ENCODE data around the gene CTRB1.

CTRB1 gene

DNA sequence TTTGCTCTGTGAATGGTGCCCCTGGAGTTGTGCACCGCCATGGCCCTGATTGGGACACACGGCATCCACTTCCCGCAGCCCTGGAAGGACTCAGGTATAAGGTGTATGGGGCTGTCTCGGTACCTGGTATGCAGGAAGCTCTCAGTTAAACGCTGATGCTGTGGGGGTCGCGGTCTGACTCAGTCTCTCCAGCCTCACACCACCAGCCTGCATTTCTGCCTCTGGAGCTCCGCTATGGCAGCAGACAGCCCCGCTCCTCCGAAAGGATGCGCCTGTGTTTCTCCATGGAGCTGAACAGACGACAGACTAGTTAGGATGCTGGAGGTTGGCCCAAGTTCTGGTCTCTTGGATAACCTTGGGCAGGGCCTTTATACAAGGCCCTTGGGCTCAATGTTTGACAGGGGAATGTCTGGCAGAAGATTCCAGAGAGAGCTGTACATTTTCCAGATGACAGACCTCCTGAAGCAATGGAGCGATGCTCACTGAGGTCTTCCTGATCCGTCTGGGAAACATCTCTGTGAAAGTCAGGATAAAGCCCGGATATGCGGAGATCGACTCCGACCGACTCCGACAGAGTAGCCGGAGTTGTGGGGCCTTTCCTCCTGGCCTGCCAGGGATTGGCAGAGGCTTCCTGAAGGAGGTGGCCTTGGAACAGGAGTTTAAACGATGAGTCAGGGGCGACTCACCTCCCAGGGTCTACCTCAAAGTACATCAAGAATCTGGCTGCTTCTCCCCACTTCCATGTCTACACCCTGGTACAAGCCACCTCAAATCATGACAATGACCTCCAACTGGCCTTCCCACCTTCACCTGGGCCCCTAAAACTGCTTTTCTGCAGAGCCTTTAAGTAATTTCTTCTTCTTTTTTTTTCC, 54.5 kb downstream of the CTRB1 start:
- DNase-seq = no peak

All from NCI-H1436 (cell line).